ENCODE data around the gene ECEL1.
A peak's percentile ranks its signal among the peaks of the same experiment; 100 is the strongest.

Gene ECEL1

DNA sequence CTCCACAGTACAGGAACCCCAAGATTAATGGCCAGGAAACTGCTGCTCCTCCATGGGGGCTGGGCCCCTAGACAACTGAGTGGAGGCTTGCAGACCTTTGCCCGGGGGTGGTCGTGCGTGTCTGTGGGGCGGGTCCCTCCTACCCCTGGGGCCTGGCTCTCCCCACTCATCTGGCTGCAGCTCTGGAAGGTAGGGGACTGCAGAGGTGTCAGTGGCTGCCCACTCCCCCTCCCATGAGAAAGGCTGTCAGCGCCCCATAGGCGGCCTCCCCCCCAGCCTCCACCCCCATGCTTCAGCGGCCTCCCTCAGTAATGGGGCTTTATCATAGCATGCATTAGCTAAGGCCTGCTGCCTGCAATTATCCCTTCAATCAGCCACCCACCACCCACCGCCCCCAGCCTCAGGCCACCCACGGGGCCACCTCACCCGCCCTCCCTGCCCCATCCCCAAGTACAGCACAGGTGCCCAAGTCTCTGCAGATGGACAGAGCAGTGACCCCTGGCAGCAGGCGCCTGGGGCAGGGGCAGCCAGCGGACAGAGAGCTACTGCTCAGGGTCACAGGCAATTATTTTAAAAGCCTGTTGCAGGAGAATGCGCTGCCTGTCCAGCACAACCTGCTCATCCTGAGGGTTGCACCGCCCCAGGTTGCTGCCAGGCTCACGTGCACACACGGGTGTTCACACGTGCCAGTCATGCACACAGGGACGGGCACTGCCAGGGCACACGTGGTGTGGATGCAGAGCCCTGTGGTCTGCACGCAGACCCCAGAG, 9.1 kb upstream of the ECEL1 start:
- no peak for DNase-seq

DNA sequence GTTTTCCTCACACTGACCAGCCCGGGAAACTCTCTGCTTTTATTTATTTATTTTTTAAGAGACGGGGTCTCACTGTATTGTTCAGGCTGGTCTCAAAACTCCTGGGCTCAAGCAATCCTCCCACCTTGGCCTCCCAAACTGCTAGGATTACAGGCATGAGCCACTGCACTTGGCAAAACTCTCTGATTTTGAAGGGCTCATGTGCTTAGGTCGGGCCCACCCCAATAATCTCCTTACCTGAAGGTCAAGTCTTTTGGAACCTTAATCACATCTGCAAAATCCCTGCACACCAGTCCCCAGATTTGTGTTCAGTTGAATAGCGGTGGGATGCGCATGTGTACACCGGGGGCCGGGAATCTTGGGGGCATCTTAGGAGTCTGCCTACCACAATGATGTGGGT, 7.7 kb upstream of the ECEL1 start:
- DNase-seq, result no peak

DNA sequence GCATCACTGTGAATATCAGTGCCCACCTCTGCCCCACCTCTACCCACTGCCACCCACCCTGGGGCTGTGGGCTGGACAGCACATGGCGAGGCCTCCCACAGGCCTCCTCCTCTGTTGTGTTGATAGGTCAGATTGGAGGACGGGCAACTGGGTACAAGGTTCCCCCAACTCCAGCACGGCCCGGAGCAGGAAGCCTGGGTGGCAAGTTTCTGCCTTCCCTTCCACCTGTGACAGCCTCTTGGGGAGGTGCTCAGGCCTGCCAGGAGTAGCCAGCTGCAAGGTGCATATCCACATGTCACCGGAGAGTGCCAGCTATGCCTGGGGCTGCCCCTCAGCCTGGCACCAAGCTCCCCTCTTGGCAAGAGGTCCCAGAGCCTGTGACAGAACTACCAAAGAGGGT, 6.9 kb upstream of the ECEL1 start:
- DNase-seq, result no peak

DNA sequence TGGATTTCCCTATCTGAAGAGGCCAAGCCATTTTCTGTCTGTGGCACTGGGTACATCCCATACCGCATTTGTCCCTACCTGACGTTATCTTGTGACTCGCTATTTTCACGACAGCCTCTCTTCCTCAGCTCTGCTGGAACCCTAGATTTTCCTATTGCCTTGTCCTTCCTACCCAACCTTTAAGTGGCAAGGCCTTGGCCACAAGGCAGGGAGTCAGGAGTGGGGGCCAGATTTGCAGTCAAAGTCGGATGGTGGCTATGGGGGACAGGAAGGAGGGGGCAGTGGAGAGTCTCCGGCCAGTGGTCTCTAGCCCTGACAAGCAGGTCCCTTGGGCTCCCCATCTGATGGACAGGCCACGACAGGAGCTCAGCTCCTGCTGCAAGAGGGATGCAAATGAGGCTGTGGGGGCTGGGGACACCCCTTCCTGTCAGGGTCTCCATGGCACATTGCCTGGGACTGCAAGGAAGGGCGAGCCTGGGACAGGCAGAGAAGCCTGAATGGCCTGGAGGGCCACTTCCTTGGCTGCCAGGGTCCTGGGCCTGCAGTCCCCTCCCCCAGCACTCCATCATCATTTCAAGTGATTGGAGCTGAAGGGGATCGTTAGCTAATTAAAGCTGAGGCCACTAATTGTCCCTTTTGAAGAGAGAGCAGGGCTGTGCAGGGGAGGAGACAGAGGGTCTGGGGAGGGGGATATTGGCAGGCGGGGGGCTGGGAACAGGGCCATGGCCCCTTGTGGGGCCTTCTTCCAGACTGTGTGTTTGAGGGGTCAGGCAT, 6.3 kb upstream of the ECEL1 start:
- no peak for DNase-seq

DNA sequence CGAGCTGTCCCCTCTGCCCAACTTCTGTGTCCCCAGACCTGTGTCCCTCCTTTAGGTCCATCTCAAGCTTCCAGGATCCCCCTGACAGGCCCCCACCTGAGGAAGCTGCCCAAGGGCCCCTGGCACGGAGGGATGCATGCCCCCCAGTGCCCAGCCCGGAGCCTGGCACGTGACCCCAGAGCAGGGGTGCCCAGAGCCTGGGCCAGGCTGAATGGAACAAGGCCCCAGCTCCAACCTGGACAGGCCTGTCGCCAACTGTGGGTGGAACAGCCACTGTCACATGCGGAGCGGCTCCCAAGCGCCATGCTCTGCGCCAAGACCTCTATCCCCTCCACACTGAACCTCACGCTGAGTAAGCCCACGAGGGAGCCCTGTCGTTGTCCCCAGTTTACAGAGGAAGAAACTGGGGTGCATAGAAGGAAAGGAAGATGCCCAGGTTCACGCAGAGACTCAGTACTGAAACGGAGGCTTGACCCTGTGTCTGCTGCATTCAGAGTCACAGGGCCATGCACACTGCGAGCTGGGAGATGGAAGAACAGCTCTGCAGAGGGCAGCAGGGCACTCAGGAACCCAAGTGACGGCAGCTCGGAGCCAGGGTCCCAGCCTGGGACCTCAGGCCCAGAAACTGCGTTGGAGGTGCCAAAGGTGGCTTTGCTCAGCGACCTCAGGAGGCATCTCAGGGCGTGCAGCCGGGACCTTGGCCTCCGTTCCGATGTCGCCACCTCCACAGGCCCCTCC, 5.5 kb upstream of the ECEL1 start:
- DNase-seq, result no peak

DNA sequence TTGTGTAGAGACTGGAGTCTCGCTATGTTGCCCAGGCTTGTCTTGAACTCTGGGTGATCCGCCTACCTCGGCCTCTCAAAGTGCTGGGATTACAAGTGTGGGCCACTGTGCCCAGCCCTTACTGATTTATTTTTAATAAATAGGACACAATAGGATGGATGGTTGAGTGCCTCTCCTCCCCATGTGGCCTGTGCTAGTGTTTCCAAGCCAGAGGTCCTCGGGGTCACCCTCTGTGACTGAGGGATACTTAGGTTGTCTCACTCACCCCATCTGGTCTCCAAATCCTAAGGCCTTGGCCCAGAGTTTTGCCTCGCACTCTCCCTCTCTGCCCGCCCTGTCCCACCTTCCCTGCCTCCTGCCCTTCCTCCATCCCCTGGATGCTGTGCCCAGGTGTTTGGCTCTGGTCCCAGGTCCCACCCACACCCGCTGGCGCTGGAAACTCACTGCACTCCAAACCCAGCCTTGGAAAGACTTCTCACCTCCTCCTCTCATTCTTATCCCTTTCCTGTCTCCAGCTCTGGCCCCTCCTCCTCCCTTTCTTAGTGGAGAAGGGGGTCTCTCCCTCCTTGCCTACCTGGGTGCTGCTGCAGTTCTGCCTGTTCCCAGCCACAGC, 4.7 kb upstream of the ECEL1 start:
- peak; percentile 16 for DNase-seq

DNA sequence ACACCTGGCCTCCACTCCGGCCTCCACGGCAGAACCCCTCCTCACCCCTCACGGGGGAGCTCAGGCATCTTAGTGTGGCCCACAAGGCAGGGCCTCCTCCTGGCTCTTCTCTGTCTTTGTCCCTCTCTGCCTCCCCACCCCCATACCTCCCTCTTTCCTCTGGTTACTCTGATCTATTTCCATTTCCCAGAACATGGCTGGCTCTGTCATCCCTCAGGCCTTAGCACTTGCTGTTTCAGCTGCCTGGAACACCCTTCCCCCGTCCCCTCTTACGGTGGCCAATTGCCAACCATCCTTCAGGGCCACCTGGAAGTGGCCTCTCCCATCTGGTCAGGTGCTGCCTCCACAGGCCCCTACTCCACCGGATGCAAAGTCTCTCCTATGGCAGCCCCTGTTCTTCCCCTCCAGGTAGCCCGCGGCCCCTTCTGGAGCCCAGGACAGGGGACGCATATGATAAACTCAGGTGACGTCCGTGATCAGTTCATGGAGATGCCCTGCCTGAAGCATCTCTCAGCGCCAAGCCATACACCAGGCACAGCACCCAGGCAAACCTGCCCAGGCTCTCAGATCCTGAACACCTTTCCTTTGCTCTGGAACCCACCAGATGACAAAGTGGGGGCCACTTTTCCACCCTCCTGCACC, 3.6 kb upstream of the ECEL1 start:
- no peak for DNase-seq

DNA sequence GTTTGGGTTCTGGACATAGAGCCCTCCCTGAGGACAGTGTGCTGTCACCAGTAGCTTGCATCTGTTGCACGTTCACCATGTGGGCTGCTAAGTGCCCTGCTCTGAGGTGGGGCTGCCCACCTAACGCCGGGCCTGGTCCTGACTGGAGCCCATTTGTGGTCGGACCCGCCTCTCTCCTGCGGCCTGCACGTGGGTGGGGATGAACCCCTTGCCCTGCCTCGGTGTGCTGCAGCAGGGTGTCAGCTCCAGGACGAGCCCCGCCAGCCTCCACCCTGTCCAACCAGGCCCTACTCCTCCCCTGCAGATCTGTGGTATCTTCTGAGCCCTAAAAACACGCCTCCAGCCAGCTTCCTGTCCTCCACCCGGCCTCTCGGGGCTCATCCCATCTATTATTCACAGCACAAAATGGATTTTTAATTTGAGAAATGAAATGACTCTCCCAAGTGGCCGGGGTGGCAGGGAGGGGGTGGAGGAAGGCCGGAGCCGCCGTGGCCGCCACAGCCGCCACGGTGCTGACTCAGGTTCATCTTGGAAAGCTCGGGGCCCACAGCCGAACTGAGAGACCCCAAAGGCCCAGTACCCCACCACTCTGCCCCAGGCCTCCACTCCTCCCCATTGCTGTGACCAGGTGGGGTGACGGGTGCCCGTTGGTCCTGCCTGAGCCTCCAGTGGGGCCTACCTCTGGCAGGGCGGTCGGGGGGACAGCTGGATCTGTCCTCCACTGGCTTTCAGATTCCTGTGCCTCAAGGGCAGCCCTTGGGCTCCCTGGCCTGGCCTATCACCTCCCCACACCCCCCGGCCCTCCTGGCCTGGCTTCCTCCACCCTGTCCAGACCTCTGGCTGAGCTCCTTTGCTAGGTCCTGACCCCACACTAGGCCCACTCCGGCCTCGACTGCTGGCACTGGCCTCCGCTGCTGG, 2.8 kb upstream of the ECEL1 start:
- no peak for DNase-seq

DNA sequence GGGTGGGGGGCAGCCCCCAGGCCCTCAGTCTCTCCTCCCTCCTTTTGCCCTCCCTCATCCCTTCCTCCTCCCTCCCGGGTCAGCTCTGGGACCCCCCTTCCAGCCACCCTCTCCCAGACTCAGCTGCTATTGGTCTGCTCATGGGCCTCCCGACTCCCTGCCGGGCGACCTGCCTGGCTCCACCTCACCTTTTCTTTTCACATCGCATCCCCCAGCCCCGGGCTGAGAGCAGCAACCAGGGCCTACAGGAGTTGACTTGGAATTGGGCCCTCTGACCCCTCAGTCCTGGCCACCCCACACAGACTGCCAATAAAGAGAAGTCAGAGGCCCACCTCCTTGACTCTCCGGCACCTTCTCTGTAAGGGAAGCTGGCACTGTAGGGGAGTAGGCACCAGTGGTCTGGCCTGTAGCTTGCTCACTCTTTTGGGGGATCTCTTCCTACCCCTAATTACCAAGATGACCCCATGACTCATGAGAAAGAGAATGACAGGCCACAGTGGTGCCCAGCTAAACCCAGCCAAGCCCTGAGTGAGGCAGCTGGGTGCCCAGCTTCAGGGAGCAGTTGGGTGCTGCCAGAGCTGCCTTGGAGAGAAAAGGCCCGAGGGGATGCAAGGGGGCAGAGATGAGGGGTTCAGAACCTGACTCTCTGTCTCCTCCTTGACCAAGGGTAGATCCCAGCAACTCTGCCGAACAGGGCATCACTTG, 2.0 kb upstream of the ECEL1 start:
- no peak for DNase-seq

DNA sequence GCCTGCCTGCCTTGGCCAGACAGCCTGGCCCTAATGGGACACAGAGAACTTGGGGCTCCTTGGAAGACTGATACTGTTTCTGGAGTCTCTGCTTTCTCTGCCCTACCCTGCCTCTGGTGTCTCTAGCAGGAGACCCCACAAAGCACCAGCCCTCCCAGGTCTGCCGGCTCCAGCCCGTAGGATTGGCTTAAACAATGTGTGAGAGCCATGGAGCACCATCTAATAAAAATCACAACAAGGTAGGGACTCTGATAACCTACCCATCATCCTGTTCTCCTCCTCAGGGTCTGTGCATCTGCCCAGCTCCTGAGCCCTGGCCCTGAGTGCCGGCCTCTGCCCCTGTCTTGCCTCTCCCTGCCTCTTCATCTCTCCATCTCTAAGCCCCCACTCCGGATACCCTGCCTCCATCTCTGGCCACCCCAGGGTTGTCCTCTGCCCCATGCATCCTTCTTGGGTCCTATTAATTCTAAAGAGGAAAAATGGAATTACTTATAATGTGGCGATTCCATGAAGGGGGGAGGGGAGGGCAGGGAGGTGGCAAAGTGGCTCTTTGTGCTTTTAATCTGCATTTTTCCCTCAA, 1.2 kb upstream of the ECEL1 start:
- no peak for DNase-seq

DNA sequence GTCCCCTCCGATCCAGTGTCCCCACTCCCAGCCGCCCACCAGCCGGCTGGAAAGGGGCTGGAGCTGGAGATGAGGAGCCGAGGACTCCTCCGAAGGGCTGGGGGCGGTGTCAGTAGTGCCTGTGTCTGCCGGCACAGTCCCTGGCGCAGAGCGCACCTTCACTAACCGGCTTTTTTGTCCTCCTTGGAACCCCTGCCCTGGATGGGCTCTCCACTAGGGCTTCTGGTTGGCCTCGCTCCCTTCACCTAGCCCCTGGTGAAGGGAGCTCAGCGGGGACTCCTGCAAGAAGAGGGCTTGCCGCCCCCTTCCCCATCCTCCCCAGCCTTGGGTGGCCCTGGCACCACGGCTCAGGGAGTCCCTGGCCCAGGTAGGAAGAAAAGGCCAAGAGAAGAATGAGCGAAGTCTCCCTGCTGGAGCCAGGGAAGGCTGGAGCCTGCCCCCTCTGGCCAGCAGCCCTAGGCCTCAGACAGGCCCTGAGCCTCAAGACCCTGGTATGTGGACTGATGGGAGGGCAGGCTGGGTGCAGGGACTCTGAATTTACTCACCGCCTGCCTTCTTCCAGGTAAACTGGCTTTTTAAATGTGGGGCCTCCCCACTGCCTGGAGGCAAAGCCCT, 570 bp upstream of the ECEL1 start:
- DNase-seq, result no peak

DNA sequence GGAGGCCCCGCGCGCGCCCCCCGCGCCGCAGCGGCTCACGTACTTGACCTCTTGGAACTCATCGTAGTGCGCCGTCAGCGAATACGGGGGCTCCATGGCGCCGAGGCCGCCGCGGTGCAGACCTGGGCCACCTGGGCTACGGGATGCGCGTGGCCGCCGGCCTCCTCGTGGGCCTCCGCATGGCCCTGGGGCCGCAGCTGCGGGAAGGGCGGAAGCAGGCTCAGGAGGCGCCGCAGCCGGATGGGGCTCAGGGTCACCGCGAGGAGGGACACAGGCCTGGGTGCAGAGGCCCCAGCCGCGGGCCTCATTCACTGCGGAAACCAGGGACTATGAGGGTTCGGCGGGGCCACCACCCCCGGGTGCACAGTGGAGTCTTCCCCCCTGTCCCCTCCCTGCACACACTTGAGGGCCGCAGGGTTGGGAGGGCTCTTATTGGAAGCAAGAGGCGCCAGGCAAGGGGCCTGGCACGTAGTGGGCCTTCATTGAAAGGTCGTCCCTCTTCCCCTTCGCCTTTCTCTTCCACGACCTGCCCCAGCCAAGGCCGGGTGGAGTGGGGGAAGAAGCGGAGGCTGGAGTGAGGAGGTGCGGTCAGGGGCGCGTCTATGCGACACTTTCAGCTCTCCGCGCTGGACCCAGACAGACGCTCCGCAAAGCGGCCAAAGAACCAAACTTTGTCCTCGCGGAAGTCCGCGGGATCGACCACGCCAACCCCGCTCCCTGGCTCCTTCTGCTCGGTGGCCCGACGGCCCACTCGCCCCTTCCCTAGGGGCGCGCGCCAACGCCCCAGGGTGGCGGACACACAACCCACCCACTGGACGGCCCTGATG, 863 bp downstream of the ECEL1 start:
- DNase-seq, result no peak

DNA sequence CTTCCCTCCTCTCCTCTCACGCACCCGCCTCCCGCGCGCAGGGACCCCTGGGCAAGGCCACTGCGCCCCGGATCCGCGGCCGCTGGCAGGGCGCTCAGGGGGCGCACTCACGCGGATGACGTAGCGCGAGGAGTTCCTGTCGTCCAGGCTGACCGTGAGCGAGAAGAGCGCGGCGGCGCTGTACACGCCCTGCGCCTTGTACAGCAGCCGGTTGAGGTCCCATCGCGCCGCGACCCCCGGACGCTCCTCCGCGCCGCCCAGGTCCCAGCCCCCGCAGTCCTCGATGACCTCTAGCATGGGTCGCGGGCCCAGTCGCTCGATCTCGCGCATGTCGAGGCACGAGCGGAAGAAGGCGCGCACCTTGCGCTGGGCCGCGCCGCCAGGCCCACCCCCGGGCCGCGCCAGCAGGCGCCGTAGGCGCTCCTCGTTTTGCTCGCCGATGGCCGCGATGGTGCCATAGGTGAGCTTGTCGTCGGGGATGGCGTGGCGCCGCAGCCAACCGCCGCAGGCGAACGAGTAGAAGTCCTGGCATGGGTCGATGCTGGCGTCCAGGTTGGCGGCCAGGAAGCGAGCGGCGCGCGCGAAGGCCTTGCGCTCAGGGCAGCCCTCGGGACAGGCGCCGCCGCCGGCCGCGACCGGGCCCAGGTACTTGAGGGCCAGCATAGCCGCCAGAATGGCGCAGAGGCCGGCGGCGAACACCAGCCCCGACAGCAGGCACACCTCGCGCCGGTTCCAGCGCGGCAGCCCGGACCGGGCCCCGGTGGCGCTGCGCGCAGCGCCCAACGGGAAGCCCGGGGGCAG, 1.7 kb downstream of the ECEL1 start:
- no peak for DNase-seq

DNA sequence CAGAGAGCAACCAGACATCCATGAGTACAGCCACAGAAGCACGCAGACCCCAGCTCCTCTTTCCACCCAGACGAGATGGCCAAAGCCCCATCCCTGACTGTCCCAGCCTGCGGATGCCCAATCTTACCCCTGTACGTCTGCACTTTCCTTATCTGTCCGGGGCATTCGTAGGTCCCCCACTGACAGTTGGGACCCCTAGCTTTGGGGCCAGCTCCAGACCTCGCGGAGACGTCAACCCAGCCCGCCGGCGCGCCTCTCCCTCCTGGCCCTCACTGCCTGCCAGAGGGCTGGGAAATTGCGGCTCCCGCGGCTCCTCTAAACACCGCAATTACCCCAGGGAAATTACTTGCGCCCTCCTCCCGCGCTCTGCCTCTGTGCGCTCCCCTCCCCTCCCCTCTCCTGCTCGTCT, 2.3 kb downstream of the ECEL1 start:
- DNase-seq, result no peak

DNA sequence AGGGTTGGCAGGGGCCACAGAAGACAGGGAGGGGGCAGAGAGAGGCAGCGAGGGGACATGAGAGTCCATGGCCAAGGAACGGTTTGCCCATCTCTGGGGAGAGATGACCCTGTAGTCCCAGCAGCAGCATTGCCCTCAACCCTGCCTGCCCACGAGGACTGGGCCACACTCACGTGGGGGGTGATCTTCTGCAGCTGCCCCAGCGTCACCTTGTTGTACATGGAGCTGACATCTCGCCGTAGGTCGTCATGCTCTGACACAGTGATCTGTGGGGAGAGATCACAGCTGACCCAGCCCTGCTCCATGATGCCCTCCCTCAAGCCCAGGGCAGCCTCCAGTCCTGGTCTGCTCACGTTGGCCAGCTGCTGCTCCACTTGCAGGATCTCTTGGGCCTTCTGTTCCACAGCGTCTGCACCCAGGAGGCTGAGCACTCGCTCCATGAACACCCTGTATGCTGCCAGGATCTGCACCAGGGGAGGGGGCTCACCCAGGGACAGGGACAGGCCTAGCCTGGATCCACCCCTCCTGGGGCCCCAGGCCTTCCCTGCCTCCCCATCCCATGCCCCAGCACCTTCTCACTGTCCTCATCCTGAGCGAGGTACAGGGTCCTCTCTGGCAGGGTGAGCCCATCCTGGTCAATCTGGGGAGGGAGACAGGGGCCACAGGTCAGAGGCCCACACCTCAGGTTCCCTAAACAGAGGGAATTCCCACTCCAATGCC, 2.8 kb downstream of the ECEL1 start:
- DNase-seq, result no peak

DNA sequence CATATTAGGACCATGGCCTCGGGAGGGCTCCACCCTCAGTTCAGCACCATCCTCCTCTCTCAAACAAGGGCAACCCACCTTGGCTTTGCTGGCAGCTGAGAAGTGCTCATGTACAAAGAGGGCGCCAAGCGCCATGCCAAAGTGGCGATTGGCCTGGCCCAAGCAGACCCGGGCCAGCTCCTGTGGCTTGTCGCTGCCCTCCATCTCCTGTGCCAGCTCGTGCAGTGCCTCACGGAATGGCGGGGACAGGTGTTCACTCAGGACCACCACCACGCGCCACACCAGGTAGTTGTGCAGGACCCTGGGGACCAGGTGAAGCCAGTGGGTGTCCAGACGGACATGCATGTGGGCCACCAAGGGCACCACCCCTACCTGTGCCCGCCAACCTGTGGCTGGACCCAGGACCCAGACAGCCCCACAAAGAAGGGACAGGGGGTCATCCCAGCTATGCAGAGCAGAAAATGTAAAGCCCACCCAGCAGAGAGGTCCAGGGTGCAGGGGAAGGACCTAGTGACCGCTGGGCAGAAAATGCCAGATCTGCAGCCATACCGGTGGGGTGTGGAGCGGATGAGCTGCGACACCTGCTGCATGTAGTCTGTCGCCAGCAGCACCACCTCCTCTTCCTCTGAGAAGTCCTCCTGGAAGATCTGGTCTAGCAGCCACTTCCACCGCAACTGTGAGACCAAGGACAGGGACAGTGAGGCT, 3.6 kb downstream of the ECEL1 start:
- no peak for DNase-seq

DNA sequence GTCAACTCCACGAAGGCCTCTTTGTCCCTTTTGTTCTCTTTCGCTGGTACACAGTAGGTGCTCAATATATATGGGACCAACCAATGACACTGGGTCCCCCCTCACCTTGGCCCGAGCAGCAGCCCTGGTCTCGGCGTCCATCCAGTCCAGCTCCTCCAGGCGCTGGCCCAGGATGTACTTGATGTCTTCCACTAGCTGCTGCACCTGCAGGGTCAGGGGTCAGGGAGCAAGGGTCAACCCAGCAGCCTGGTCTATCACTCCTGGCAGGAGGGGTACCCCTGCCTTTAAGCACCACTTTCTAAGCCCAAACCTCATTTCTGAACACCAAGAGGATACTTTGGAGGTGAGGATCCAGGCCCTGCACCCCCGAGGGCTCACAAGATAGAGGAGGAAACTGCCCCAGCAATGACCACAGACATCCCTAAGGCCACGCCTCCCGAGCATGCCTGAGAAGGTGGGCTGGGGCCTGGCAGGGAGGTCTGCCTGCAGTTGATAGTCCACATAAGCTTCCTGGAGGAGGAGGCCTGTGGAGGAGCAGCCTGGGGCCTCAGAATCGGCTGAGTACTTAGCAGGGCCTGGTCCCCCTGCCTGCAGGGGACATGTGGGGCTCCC, 4.2 kb downstream of the ECEL1 start:
- DNase-seq, result no peak
